Neural cell (in vitro differentiated cells): Measurements from ENCODE around the gene KCND2. TPM values are rescaled to one million over a fixed set of nuclear protein-coding genes. Genes with fewer than 3 reads are reported as not detected.

ENCODE experiments used
- H2AFZ ChIP-seq: fragments of 200-600, 300-800 bp; sonication (generic), shearing (Covaris generic); 2 replicates; pipeline ENCODE4 v1.6.0; 2014; ENCODE audit warnings: low read depth, mild to moderate bottlenecking, antibody characterized with exemption, low read length, moderate library complexity
- H3F3A ChIP-seq: fragments of 200-600 bp; shearing (Covaris generic); 2 replicates; pipeline ENCODE4 v1.6.1; 2016; ENCODE audit warnings: mild to moderate bottlenecking, moderate library complexity, mixed read lengths, antibody characterized with exemption, low read length; ENCODE audit not compliant: insufficient read depth, poor library complexity, severe bottlenecking
- H3K27ac ChIP-seq: fragments of 200-600, 300-800 bp; sonication (generic), shearing (Covaris generic); 2 replicates; pipeline ENCODE4 v1.5.1; 2014; ENCODE audit warnings: mild to moderate bottlenecking, low read length, moderate library complexity
- H3K27me3 ChIP-seq: fragments of 300-800, 200-600 bp; sonication (generic), shearing (Covaris generic); 2 replicates; pipeline ENCODE4 v1.6.0; 2014; ENCODE audit warnings: mild to moderate bottlenecking, low read depth, low read length, moderate library complexity; ENCODE audit not compliant: insufficient read depth
- H3K36me3 ChIP-seq: fragments of 300-800, 200-600 bp; sonication (generic), shearing (Covaris generic); 2 replicates; pipeline ENCODE4 v1.5.1; 2014; ENCODE audit warnings: mild to moderate bottlenecking, antibody characterized with exemption, low read length, moderate library complexity; ENCODE audit not compliant: insufficient read depth
- H3K4me2 ChIP-seq: fragments of 300-800, 200-600 bp; sonication (generic), shearing (Covaris generic); 2 replicates; pipeline ENCODE4 v1.6.0; 2014; ENCODE audit warnings: mild to moderate bottlenecking, low read length
- H3K4me3 ChIP-seq: fragments of 300-800, 200-600 bp; sonication (generic), shearing (Covaris generic); 2 replicates; pipeline ENCODE4 v1.5.1; 2014; ENCODE audit warnings: mild to moderate bottlenecking, low read length, moderate library complexity
- H3K79me2 ChIP-seq: fragments of 200-600 bp; shearing (Covaris generic); replicated peaks from 2 replicates; pipeline ENCODE4 v1.6.0; 2014; ENCODE audit warnings: mild to moderate bottlenecking, low read length, moderate library complexity; ENCODE audit not compliant: insufficient read depth
- H3K9ac ChIP-seq: fragments of 300-800, 200-600 bp; sonication (generic), shearing (Covaris generic); 2 replicates; pipeline ENCODE4 v1.6.1; 2016; ENCODE audit warnings: mild to moderate bottlenecking, low read length, mixed read lengths
- H3K9me2 ChIP-seq: fragments of 200-600 bp; shearing (Covaris generic); 2 replicates; pipeline ENCODE4 v1.6.1; 2016; ENCODE audit warnings: mild to moderate bottlenecking, low read length, mixed read lengths; ENCODE audit not compliant: insufficient read depth
- H3K9me3 ChIP-seq: fragments of 200-600, 300-800 bp; sonication (generic), shearing (Covaris generic); 2 replicates; pipeline ENCODE4 v1.6.1; 2016; ENCODE audit warnings: mild to moderate bottlenecking, mixed run types, low read length, moderate library complexity, mixed read lengths
- H4K20me1 ChIP-seq: fragments of 200-600 bp; shearing (Covaris generic); 2 replicates; pipeline ENCODE4 v1.6.1; 2016; ENCODE audit warnings: mild to moderate bottlenecking, mixed run types; ENCODE audit not compliant: insufficient read depth
- CTCF ChIP-seq: fragments of 450-650 bp; IDR thresholded peaks from 2 replicates; pipeline ENCODE4 v1.5.1; 2014; ENCODE audit warnings: antibody characterized with exemption, mild to moderate bottlenecking, moderate library complexity; ENCODE audit not compliant: poor library complexity, severe bottlenecking
- EP300 ChIP-seq: fragments of 450-650 bp; conservative IDR thresholded peaks from 2 replicates; pipeline ENCODE4 v1.6.1; 2014; ENCODE audit warnings: antibody characterized with exemption, mild to moderate bottlenecking, moderate library complexity; ENCODE audit not compliant: poor library complexity, severe bottlenecking
- EZH2 ChIP-seq: fragments of 200-600, 300-800 bp; shearing (Covaris generic), sonication (generic); IDR thresholded peaks from 2 replicates; pipeline ENCODE4 v1.6.1; 2014; ENCODE audit warnings: antibody characterized with exemption, low read length, borderline replicate concordance, mild to moderate bottlenecking; ENCODE audit not compliant: insufficient read depth, poor library complexity, severe bottlenecking
- MXI1 ChIP-seq: fragments of 450-650 bp; conservative IDR thresholded peaks from 2 replicates; pipeline ENCODE4 v1.6.1; 2014; ENCODE audit warnings: antibody characterized with exemption, mild to moderate bottlenecking; ENCODE audit not compliant: poor library complexity, severe bottlenecking
- POLR2AphosphoS5 ChIP-seq: IDR thresholded peaks from 2 replicates; pipeline ENCODE4 v1.6.1; 2012
- RAD21 ChIP-seq: fragments of 450-650 bp; conservative IDR thresholded peaks from 2 replicates; pipeline ENCODE4 v1.6.1; 2014; ENCODE audit warnings: antibody characterized with exemption, mild to moderate bottlenecking, moderate library complexity
- REST ChIP-seq: IDR thresholded peaks from 2 replicates; pipeline ENCODE4 v1.6.1; 2012; ENCODE audit warnings: borderline replicate concordance
- SMC3 ChIP-seq: fragments of 450-650 bp; conservative IDR thresholded peaks from 2 replicates; pipeline ENCODE4 v1.6.1; 2014; ENCODE audit warnings: antibody characterized with exemption, mild to moderate bottlenecking, moderate library complexity; ENCODE audit not compliant: poor library complexity
- TAF1 ChIP-seq: IDR thresholded peaks from 2 replicates; pipeline ENCODE4 v1.6.1; 2012; ENCODE audit warnings: low read depth
- polyA plus RNA-seq: library from polyadenylated mRNA; depleted of rRNA; stranded (reverse); fragments of >200 nt; gene quantifications from 2 replicates; pipeline ENCODE4 v1.2.3, GENCODE V29; 2014

The KCND2 gene
- polyA plus RNA-seq, 1 donor from 2014 or later = 11.0 TPM

GRCh38 chr7:120792861-120793130 is 519.8 kb downstream of the KCND2 start:
- H3K9me2 ChIP-seq = no peaks in the 10 kb centered on the region
- H3K9me3 ChIP-seq = no peaks in the 10 kb centered on the region
- no peaks in the 10 kb centered on the region for H4K20me1 ChIP-seq
- H3F3A ChIP-seq = no peaks in the 10 kb centered on the region
- no peak overlapping the region for H3K27ac ChIP-seq
- H3K36me3 ChIP-seq = no peaks in the 10 kb centered on the region
- no peaks in the 10 kb centered on the region for H3K27me3 ChIP-seq
- TF ChIP-seq MXI1 = no peak
- TF ChIP-seq TAF1 = no peak
- no peak for TF ChIP-seq CTCF
- no peak for TF ChIP-seq RAD21
- no peak for TF ChIP-seq EP300
- no peak for TF ChIP-seq EZH2
- no peak for TF ChIP-seq SMC3
- no peak for TF ChIP-seq REST
- TF ChIP-seq POLR2AphosphoS5 = no peak
- H3K4me3 ChIP-seq = no peak overlapping the region
- H3K79me2 ChIP-seq = no peaks in the 10 kb centered on the region
- no peak overlapping the region for H3K9ac ChIP-seq
- no peak overlapping the region for H3K4me2 ChIP-seq
- no peak overlapping the region for H2AFZ ChIP-seq

GRCh38 chr7:120793213-120793936 is 520.4 kb downstream of the KCND2 start:
- Histone ChIP-seq H3K4me3 (no peak overlapping the region), H4K20me1 (no peaks in the 10 kb centered on the region), H3K9ac (no peak overlapping the region), H3K79me2 (no peaks in the 10 kb centered on the region), H3F3A (no peaks in the 10 kb centered on the region), H3K9me2 (no peaks in the 10 kb centered on the region), H2AFZ (no peak overlapping the region), H3K4me2 (no peak overlapping the region), H3K9me3 (no peaks in the 10 kb centered on the region), H3K27me3 (no peaks in the 10 kb centered on the region), H3K36me3 (no peaks in the 10 kb centered on the region), H3K27ac (no peak overlapping the region)
- TF ChIP-seq TAF1 = no peak
- TF ChIP-seq RAD21 = no peak
